Measurements from ENCODE around the gene UFSP1.

DNA sequence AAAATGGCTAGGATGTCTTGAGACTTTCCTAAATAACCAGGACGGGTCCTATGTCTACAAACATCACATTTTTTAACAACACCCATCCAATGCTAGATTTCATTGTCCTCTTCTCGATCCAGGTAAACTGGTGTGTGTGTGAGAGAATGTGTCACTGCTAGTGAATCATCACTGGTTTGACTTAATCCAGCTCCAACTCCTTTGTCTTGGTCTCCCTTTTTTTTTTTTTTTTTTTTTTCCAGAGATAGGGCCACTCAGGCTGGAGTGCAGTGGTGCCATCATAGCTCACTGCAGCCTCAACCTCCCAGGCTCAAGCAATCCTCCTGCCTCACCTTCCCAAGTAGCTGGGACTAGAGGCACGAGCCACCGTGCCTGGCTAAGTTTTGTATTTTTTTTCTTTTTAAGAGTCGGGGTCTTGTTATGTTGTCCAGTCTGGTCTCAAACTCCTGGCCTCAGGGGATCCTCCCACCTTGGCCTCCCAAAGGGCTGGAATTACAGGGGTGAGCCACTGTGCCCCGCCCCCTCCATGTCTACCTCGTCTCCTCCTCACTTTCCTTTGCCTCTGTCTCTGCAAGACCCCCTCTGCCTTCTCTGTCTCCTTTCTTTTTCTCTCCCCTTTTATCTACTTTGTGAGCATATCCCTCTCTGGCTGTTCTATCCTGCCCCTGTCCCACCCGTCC, 2.2 kb upstream of the UFSP1 start:
- TF ChIP-seq, protein P1, sequence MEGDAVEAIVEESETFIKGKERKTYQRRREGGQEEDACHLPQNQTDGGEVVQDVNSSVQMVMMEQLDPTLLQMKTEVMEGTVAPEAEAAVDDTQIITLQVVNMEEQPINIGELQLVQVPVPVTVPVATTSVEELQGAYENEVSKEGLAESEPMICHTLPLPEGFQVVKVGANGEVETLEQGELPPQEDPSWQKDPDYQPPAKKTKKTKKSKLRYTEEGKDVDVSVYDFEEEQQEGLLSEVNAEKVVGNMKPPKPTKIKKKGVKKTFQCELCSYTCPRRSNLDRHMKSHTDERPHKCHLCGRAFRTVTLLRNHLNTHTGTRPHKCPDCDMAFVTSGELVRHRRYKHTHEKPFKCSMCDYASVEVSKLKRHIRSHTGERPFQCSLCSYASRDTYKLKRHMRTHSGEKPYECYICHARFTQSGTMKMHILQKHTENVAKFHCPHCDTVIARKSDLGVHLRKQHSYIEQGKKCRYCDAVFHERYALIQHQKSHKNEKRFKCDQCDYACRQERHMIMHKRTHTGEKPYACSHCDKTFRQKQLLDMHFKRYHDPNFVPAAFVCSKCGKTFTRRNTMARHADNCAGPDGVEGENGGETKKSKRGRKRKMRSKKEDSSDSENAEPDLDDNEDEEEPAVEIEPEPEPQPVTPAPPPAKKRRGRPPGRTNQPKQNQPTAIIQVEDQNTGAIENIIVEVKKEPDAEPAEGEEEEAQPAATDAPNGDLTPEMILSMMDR (IDR thresholded peaks at IDR 0.05), result no peak
- no peak for TF ChIP-seq POLR2A (IDR thresholded peaks at IDR 0.05)
